ENCODE measurements around the gene STARD13.

Gene STARD13

GRCh38 chr13:33107361-33107760 is 178.2 kb downstream of the STARD13 start:
- no peak for DNase-seq

DNA sequence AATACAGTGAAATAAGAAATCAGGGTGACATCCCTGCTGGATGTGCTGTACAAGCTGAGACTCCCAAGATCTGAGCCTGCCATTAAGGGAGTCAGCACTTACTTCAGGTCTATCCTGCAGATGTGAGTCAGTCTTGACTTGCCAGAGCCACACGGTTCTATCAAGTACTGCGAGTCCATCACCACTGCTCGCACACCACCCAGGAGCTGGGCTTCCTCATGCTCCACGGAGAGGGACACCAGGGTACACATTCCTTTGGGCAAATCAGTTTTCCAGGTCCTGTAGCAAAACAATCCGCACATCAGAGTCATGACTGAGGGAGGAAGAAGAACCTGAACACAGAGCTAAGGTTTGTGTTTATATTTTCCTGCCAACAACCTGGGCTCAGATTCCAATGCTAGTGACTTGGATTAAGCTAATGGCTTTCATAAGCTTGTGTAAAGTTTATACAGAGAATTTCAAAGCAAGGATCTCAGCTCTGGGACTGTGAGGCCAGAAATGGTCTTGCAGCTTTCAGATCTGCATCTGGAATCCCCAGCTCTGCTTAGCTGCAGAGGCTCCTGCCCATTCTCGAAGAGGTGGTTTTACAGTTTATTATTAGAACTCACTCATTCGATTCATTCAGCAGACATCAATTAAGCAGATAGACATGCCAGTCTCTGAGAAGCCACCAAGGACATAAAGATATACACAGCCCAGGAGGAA is 178.7 kb downstream of the STARD13 start:
- no peak for DNase-seq

- DNase-seq, result no peak
Observed at GRCh38 chr13:33105387-33106005, 180.1 kb downstream of the STARD13 start.

DNA sequence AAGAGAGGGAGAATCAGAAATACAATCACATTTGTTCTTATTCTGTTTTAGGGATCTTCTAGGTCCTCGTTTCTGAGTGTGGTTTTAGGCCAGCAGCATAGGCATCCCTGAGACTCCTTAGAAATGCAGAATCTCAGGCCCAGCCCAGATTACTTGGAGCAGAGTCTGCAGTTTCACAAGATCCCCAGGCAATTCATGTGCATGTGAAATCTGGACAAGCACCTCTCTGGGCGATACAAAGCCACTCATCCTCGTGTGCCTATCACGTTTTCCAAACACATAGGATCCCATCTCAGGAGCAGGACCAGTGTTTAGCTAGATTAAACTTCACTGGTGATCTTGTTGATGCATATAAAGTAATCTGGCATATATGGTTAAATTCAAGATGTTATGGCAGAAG is 182.1 kb downstream of the STARD13 start:
- DNase-seq, result no peak

- DNase-seq, result no peak
Observed at GRCh38 chr13:33101835-33102234, 183.7 kb downstream of the STARD13 start.

DNA sequence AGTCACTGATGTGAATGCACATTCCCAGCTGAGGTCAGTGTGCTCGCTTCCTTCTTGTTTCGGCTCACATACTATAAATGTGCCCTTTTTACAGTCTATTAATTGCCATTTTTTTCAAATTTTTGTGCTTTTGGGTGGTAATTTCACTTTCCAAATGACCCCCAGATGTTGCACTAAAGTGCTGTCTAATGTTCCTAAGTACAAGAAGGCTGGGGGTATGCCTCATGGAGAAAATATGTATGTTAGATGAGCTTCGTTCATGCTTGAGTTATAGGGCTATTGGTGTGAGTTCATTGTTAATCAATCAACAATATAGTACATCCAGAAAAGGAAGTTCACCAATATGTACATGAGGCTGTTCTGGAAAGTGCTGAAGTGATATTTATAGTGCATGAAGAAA is 184.7 kb downstream of the STARD13 start:
- DNase-seq, result no peak

GRCh38 chr13:33099860-33100259 is 185.7 kb downstream of the STARD13 start:
- DNase-seq, result no peak

DNA sequence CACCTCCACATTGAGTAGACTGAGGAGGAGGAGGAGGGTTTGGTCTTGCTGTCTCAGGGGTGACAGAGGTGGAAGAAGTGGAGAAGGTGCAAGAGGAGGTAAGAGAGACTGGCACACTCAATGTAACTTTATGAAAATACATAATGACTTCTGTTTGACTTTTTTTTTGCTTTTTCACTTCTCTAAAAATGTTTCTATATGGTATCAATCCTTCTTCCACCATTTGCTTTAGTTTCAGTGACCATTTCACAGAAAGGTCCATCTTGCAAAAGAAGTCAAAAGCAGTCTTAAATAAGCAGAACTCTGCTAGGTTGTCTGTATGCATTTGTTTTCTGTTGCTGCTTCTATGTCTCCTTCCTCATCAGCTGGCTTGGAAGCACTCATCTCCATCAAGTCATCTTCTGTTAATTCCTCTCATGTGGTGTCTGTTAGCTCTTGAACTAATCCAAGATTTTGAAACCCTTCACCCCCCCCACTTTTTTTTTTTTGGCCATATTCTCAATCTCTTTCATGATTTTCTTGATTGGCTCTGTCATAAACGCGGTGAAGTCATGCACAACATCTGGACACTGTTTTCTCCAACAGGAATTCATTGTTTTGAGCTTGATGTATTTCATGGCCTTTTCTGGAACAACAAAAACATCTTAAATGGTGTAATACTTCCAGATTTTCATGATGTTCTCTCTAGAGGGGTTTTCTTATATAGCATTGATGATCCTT is 188.5 kb downstream of the STARD13 start:
- no peak for DNase-seq

DNA sequence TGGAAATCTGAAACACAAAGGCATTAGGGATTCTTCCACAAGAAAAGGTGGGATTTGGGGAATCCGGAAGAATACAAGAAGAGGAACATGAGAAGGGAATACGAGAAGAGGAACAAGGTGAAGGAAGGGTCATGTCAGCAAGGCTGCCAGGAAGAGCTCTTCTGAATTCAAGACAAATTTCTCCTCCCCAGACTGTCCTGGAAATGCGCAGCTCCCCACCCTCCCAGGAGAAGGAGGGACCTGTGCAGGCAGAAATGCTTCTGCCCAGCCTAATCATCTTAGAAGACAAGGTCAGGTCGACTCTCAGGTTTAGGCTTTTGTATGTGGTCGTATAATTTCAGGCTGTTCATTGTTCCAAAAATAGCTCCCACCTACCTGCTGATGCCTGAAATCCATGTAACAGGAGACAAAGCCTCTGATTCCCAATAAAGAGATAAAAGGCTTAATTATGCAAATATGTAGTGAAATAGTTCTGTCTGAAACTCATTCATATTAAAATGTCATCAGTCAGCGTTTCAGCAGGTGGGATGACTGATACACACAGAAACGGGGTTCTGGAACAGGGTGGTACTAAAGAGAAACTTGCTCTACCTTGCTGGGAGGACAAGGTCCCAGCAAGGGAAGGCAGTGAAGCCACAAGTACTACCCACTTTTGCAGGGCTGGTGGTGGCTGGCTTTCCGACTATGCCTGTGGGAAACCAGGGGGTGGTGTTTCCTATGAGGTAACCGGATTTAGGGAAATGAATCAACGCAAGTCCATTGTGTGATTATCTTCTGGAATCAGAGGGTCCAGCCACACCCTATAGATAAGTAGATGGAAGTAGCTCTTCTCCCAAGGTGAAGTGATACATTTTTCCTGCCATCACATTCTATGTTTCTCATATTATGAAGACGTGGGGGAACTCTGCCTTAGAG is 193.2 kb downstream of the STARD13 start:
- no peak for DNase-seq

DNA sequence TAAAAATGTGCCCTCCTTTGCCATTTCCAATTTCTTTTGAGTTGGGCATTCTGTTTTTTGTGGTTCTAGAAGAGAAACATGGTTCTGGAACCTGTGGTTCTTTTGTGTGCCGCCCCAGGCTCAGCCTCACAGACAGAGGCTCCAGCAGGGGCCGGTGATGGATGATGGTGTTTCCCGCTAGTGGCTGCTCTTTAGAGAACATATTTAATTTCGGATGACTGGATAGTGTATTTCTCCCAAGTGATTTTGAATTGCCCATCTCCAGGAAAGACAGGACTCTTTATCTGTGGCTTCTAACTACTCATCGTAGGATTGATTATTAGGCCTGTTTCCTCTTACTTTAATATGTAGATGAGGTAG is 194.2 kb downstream of the STARD13 start:
- DNase-seq, result no peak

DNA sequence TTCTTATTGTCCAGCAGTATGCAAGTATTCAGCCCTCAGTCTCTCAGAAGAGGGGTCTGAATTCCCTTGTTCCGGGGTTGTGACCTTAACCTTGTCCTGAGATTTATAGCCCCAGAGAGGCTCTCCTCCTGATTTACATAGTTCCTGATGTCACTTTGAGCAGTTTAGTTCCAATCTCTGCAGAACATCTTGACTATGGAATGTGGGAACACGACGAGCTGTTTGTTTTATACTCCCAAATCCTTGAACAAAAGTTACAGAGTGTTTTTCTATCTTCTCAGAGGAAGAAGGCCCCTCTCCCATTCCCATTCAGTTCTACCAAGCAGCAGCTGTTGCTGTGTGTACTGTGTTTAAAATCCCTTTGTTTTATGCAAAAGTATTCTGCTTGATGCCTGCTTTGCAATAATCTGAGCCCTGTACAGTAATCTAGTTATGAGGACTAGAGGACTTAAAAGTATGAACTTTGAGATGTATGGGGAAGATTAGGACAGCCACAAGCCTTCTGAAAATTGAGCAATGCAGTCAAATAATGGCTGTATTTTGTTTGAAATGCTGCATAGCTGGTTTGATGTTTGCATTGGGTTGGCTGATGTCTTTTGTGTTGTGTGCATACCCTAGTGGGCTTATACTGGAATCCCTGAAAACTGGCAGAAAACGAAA is 194.7 kb downstream of the STARD13 start:
- no peak for DNase-seq

DNA sequence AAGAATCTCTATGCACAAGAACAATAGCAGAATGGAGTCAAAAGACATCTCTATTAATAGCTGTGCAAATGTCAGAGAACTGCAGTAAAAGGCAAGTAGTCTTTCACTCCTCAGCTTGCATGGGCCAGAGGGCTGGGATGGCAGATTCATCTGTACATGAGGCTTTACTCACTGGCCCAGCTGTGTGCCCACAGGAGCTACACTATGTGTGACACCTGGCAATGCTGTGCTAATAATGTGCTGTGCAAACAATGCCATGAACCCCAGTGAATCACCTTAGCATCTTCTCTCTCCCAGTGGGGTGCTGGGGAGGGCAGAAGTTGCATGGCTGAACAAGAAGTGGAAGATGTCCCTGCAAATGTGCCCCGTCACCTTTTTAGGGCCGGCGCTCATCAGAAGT is 196.2 kb downstream of the STARD13 start:
- no peak for DNase-seq

- no peak for DNase-seq
Observed at GRCh38 chr13:33087790-33088189, 197.8 kb downstream of the STARD13 start.

- DNase-seq, result no peak
Observed at GRCh38 chr13:33087091-33087490, 198.5 kb downstream of the STARD13 start.

DNA sequence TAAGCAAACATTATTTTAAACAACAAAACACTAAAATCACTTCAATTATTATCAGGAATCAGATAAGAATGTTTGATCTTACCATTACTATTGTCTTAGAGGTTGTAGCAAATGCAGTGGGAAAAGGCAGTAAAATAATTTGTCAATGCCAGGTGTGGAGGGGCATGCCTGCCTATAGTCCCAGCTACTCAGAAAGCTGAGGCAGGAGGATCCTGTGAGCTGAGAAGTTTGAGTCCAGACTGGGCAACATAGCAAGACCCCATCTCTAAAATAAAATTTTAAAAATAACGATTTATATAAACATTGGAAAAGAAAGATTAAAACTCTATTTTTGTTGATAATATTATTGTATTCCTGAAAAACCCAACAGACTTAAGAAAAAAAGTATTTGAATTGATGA is 202.5 kb downstream of the STARD13 start:
- DNase-seq, result no peak

DNA sequence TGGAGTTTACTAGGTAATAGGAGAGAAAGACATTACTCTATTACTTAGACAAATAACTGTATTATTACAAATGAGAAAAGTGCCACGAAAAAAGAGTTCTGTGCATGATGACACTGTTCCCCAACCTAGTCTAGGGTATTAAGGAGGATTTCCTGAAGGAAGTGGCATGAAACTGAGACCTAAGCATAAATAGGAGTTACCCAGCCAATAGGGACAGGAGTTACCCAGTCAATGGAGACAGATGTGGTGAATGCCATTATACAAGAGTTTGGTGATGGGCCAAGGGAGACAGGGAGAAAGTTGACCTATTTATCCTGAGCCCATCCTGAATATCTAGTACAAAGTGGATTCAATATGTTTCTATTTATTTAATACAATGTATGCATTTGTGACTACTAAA is 203.9 kb downstream of the STARD13 start:
- no peak for DNase-seq

GRCh38 chr13:33080972-33081590 is 204.5 kb downstream of the STARD13 start:
- DNase-seq, result no peak

GRCh38 chr13:33079960-33080359 is 205.6 kb downstream of the STARD13 start:
- no peak for DNase-seq

DNA sequence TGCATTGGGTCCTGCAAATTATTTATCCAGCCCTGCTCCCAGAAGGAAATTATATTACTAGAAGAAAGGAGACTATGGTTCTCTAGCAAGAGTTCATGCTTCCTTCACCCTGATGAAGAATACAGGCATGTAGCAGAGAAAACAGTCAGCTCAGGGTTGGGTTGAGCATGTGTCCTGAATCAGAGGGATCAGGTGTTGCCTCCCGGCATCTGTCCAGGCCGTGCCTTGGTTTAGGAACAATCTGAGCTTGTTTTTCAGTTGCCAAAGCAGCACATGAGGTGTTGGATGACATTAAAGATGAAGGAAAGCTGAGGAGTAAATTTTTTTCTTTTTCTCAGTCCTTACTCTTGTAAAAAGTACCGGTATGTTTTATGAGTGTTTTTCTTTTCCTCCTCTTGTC is 207.3 kb downstream of the STARD13 start:
- DNase-seq, result no peak

DNA sequence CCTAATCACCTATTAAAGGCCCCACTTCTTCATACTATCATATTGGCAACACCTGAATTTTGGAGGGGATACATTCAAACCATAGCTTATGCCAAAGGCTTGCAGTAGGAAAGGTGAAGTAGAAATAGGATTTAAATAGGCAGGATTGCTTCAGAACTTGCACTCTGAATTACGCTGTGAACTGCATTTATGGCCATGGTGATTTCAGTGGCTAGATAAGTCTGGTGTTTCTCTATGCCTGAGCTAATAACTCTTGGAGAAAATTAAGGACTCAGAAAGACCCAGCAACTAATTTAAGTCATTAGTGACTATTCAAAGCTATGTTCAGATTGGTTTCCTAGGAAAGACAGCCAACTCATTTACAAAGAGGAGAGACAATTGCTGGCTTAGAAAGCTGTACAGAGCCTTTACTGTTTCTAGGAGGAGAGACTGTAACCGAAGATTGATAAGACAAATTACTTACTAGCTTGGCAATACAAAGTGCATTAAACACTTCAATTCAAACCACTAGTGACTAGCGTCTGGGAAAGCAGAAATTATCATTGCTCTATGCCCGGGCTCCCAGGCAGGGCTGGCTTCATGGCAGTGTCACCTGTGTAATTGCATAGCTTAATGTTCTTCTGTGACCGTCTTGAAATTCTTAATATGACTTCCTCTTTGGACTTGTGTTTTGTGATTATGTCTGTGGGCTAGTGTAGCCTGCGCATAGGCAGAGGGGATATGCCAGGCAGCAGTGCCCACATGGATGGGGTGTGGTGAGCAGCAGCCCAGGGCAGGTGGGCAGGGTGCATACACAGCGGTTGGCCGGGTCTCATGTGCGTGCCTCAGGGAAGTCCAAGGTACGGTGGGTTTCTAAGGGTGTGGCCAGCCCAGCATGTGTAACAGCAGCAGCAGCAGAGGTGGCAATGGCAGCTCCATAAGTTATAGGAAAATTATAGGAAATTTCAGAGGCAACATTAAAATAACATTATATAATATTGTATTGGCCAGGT is 209.3 kb downstream of the STARD13 start:
- no peak for DNase-seq

DNA sequence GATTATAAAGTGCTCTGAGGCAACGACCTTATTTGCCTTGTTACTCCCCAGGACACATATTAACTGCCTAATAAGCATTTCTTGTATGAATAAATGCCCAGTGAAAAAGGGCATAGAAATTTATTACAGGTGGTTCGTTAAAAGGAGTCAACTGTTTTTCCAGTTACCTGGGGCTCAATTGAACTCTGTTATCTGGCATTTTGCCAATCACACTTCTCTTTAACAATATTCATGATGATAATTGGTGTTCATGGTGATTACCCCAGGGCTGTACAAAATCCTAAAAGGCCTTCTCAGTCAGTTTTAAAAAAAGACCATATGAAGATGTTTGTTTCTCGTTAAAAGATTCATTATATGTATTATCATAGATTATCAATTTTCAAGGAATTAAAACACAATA is 212.2 kb downstream of the STARD13 start:
- DNase-seq, result no peak

Data from activated CD8-positive, alpha-beta memory T cell treated with anti-CD3 and anti-CD28 coated beads, Interleukin-2, amount 50 U/mL, for 4 hours (primary cell).